ENCODE data around the gene RAD18.

DNA sequence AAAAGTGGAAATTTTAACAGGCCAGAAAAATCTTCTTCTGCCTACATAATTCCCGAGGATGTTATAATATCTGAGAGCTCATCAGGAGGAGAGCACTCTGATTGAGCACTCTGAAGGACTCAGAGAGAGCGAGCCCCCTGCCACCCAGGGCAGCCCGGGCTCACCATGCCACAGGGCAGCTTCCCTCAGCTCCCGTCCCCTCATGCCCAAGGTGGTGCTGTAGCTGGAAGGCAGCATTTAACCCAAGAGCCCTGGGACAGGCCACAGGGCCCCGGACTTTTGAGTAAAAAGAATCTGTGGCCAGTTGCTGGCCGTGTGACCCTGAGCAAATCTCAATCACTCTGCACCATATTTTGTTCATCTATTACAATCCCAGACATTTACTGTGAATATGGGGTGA lies 23.5 kb upstream of the RAD18 start:
- TF ChIP-seq, protein P1, sequence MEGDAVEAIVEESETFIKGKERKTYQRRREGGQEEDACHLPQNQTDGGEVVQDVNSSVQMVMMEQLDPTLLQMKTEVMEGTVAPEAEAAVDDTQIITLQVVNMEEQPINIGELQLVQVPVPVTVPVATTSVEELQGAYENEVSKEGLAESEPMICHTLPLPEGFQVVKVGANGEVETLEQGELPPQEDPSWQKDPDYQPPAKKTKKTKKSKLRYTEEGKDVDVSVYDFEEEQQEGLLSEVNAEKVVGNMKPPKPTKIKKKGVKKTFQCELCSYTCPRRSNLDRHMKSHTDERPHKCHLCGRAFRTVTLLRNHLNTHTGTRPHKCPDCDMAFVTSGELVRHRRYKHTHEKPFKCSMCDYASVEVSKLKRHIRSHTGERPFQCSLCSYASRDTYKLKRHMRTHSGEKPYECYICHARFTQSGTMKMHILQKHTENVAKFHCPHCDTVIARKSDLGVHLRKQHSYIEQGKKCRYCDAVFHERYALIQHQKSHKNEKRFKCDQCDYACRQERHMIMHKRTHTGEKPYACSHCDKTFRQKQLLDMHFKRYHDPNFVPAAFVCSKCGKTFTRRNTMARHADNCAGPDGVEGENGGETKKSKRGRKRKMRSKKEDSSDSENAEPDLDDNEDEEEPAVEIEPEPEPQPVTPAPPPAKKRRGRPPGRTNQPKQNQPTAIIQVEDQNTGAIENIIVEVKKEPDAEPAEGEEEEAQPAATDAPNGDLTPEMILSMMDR (IDR thresholded peaks at IDR 0.05) = no peak
- TF ChIP-seq POLR2A (IDR thresholded peaks at IDR 0.05) = no peak
